ENCODE data around the gene FMNL2. TPM values are rescaled to one million over a fixed set of nuclear protein-coding genes. Genes with fewer than 3 reads are reported as not detected.
A peak's percentile ranks its signal among the peaks of the same experiment; 100 is the strongest.

Gene FMNL2
- total and polyA plus RNA-seq, 2 experiments from 2014 or later, result 5.1 to 11.7 TPM

- DNase-seq (ENCODE audit: low read depth in 1 of 2, low spot score in 1 of 2), result peak in 1 of 2 donors; percentile 97
Measured at GRCh38 chr2:152421521-152422370, 86.8 kb downstream of the FMNL2 start.

GRCh38 chr2:152423684-152424083 lies 88.7 kb downstream of the FMNL2 start:
- H3K27ac ChIP-seq, result no peak overlapping the region
- DNase-seq (ENCODE audit: low read depth in 1 of 2, low spot score in 1 of 2), result no peak
- H3K36me3 ChIP-seq, result no peaks in the 10 kb centered on the region
- H3K4me1 ChIP-seq (ENCODE audit: low read depth), result no peaks in the 10 kb centered on the region
- no peaks in the 10 kb centered on the region for H3K9me3 ChIP-seq (ENCODE audit: low read depth)
- no peak overlapping the region for H3K4me3 ChIP-seq
- no peak for TF ChIP-seq CTCF (IDR thresholded peaks at IDR 0.05; ENCODE audit: low read depth, low read length)
- H3K27me3 ChIP-seq, result no peaks in the 10 kb centered on the region

More at GRCh38 chr2:152421521-152422370, 86.8 kb downstream of the FMNL2 start:
- Histone ChIP-seq H3K4me1 (ENCODE audit: low read depth) (no peaks in the 10 kb centered on the region), H3K36me3 (no peaks in the 10 kb centered on the region), H3K9me3 (ENCODE audit: low read depth) (no peaks in the 10 kb centered on the region), H3K4me3 (no peak overlapping the region), H3K27me3 (no peaks in the 10 kb centered on the region), H3K27ac (no peak overlapping the region)
- no peak for TF ChIP-seq CTCF (IDR thresholded peaks at IDR 0.05; ENCODE audit: low read depth, low read length)

GRCh38 chr2:152425765-152426727 lies 91.1 kb downstream of the FMNL2 start:
- peak in 1 of 2 donors; percentile 38 for DNase-seq (ENCODE audit: low read depth in 1 of 2, low spot score in 1 of 2)
- no peak for TF ChIP-seq CTCF (IDR thresholded peaks at IDR 0.05; ENCODE audit: low read depth, low read length)
- Histone ChIP-seq H3K27ac (no peak overlapping the region), H3K4me3 (no peak overlapping the region), H3K27me3 (no peaks in the 10 kb centered on the region), H3K9me3 (ENCODE audit: low read depth) (no peaks in the 10 kb centered on the region), H3K36me3 (no peaks in the 10 kb centered on the region), H3K4me1 (ENCODE audit: low read depth) (no peaks in the 10 kb centered on the region)

GRCh38 chr2:152426801-152427200 lies 91.8 kb downstream of the FMNL2 start:
- no peak for TF ChIP-seq CTCF (IDR thresholded peaks at IDR 0.05; ENCODE audit: low read depth, low read length)
- H3K4me1 ChIP-seq (ENCODE audit: low read depth), result no peaks in the 10 kb centered on the region

GRCh38 chr2:152427902-152428301 lies 92.9 kb downstream of the FMNL2 start:
- peaks cover 8% of the 10 kb centered on the region for H3K4me1 ChIP-seq (ENCODE audit: low read depth)

More at GRCh38 chr2:152426801-152427200, 91.8 kb downstream of the FMNL2 start:
- Histone ChIP-seq H3K4me3 (no peak overlapping the region), H3K27me3 (no peaks in the 10 kb centered on the region), H3K27ac (no peak overlapping the region), H3K9me3 (ENCODE audit: low read depth) (no peaks in the 10 kb centered on the region), H3K36me3 (no peaks in the 10 kb centered on the region)
- DNase-seq (ENCODE audit: low read depth in 1 of 2, low spot score in 1 of 2), result peak in 1 of 2 donors; percentile 42

More at GRCh38 chr2:152427902-152428301, 92.9 kb downstream of the FMNL2 start:
- DNase-seq (ENCODE audit: low read depth in 1 of 2, low spot score in 1 of 2), result no peak
- TF ChIP-seq CTCF (IDR thresholded peaks at IDR 0.05; ENCODE audit: low read depth, low read length), result no peak
- no peaks in the 10 kb centered on the region for H3K9me3 ChIP-seq (ENCODE audit: low read depth)
- no peak overlapping the region for H3K27ac ChIP-seq
- H3K36me3 ChIP-seq, result no peaks in the 10 kb centered on the region
- no peak overlapping the region for H3K4me3 ChIP-seq
- no peaks in the 10 kb centered on the region for H3K27me3 ChIP-seq

All from cardiac muscle cell (in vitro differentiated cells and primary cell).